Ovary (tissue), 3 donors: Measurements from ENCODE around the gene PDXDC1.

Source experiments
- POLR2A ChIP-seq: fragments of 450-650 bp; IDR thresholded peaks from one replicate; pipeline ENCODE4 v1.6.1; 2017; ENCODE audit warnings: antibody characterized with exemption, mild to moderate bottlenecking, moderate library complexity
- TF ChIP-seq, protein P1 (sequence below), 3 donors: fragments of 450-650 bp in 2 of 3; fragments of 200-600 bp in 1 of 3; IDR thresholded peaks; one replicate each; pipeline versions ENCODE4 v1.5.1 to v1.8.0; 2016 to 2022; ENCODE audit warnings: antibody characterized with exemption in 3 of 3, mild to moderate bottlenecking in 1 of 3
- donor health status: DM: no; HTN: no; CAD: no.

DNA sequence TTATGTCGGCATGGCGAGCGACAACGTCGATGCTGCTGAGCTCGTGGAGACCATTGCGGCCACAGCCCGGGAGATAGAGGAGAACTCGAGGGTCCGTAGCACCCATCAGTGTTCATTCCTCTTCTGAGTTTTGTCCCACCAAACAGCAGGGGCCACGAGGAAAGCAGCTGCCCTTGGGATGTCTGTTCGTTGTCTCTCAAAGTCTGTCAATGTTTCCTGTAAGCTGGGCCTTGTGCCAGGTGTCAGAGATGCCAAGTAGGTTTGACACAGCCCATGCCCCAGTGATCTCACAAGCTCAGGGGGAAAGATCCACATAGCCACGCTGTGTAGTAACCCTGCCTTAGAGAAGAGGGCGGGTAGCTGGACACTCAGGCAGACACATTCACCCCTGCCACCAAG is 58.5 kb downstream of the PDXDC1 start:
- TF ChIP-seq, protein P1, sequence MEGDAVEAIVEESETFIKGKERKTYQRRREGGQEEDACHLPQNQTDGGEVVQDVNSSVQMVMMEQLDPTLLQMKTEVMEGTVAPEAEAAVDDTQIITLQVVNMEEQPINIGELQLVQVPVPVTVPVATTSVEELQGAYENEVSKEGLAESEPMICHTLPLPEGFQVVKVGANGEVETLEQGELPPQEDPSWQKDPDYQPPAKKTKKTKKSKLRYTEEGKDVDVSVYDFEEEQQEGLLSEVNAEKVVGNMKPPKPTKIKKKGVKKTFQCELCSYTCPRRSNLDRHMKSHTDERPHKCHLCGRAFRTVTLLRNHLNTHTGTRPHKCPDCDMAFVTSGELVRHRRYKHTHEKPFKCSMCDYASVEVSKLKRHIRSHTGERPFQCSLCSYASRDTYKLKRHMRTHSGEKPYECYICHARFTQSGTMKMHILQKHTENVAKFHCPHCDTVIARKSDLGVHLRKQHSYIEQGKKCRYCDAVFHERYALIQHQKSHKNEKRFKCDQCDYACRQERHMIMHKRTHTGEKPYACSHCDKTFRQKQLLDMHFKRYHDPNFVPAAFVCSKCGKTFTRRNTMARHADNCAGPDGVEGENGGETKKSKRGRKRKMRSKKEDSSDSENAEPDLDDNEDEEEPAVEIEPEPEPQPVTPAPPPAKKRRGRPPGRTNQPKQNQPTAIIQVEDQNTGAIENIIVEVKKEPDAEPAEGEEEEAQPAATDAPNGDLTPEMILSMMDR (IDR thresholded peaks at IDR 0.05), result no peak
- TF ChIP-seq POLR2A, result no peak
